Measurements from ENCODE around the gene PRDM7.

DNA sequence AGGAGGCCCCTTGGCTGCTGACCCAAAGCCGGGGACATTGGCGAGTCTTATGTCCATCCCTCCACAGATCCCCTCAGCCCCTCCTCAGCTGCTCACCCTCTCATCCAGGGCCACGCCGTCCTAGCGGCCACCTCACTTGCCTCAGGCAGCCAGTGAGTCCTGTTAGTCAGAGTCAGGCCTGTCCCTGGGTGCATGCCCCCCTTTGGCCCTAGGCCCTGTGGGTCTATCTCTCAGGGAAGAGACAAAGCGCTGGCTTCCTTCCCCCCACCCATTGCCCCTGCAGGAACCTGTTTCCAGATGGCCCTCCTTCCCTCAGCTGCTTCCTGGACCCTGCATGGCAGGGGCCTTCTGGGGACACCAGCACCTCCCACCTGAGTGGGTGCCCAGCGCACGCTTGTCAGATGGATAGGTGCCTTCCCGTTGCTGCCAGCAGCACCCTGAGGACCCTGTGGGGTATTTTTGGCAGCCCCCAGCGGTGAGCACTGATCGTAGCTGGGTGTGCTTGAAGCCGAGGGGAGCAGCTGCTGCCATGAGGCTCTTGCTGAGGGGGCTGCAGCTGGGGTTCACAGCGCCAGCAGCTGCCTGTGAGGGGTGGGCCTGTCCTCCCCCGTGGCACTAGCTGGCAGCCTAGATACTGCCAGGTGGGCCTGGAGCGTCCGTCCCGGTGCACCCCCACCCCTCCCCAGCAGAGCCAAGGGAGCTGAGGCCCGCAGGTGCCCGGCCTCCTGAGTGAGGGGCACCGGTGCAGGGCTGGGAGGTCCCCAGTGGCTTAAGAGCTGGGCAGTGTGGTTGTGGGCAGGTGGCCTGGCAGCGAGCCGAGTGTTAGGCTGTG lies 66.2 kb downstream of the PRDM7 start:
- no peak for TF ChIP-seq CTCF (IDR thresholded peaks at IDR 0.05; ENCODE audit: borderline replicate concordance, extremely low read depth, low read length, poor library complexity, severe bottlenecking)
- TF ChIP-seq EZH2 (IDR thresholded peaks at IDR 0.05; ENCODE audit: borderline replicate concordance, low read depth, low read length, severe bottlenecking): no peak
